ENCODE data around the gene ROR2. TPM values are rescaled to one million over a fixed set of nuclear protein-coding genes. Genes with fewer than 3 reads are reported as not detected.
A peak's percentile ranks its signal among the peaks of the same experiment; 100 is the strongest.

ROR2 gene
- total RNA-seq, 1 donor, result 13.8 TPM

- H3K27me3 ChIP-seq (ENCODE audit: insufficient read depth, low read length), result peaks cover 12% of the 10 kb centered on the region
- H3K79me2 ChIP-seq (ENCODE audit: insufficient read depth, low read length), result no peaks in the 10 kb centered on the region
- DNase-seq (ENCODE audit: insufficient read length, low spot score, missing footprints), result no peak
- H3K4me1 ChIP-seq (ENCODE audit: insufficient read depth, low read length), result no peaks in the 10 kb centered on the region
- H3K4me3 ChIP-seq (ENCODE audit: insufficient read depth, low read length), result no peak overlapping the region
- H3K27ac ChIP-seq (ENCODE audit: low read depth, low read length), result no peak overlapping the region
- H3K4me2 ChIP-seq (ENCODE audit: insufficient read depth, low read length), result no peak overlapping the region
- TF ChIP-seq CTCF (IDR thresholded peaks at IDR 0.05; ENCODE audit: extremely low read depth, low read depth, low read length), result peak; percentile 55
- H2AFZ ChIP-seq (ENCODE audit: low read length), result no peak overlapping the region
- H4K20me1 ChIP-seq (ENCODE audit: insufficient read depth, low read length), result no peaks in the 10 kb centered on the region
- no peaks in the 10 kb centered on the region for H3K36me3 ChIP-seq (ENCODE audit: insufficient read depth, low read length)
- H3K9me3 ChIP-seq (ENCODE audit: low read depth, low read length), result no peaks in the 10 kb centered on the region
These were observed 290.2 kb downstream of the ROR2 start for GRCh38 chr9:91659529-91660495.

GRCh38 chr9:91658513-91659105 is 291.4 kb downstream of the ROR2 start:
- DNase-seq (ENCODE audit: insufficient read length, low spot score, missing footprints), result no peak
- no peak overlapping the region for H3K4me3 ChIP-seq (ENCODE audit: insufficient read depth, low read length)
- H3K27ac ChIP-seq (ENCODE audit: low read depth, low read length), result no peak overlapping the region
- no peaks in the 10 kb centered on the region for H4K20me1 ChIP-seq (ENCODE audit: insufficient read depth, low read length)
- H3K27me3 ChIP-seq (ENCODE audit: insufficient read depth, low read length), result peaks cover 8% of the 10 kb centered on the region
- H3K4me1 ChIP-seq (ENCODE audit: insufficient read depth, low read length), result no peaks in the 10 kb centered on the region
- no peaks in the 10 kb centered on the region for H3K36me3 ChIP-seq (ENCODE audit: insufficient read depth, low read length)
- no peak overlapping the region for H3K4me2 ChIP-seq (ENCODE audit: insufficient read depth, low read length)
- no peak for TF ChIP-seq CTCF (IDR thresholded peaks at IDR 0.05; ENCODE audit: extremely low read depth, low read depth, low read length)
- H2AFZ ChIP-seq (ENCODE audit: low read length), result no peak overlapping the region
- H3K9me3 ChIP-seq (ENCODE audit: low read depth, low read length), result no peaks in the 10 kb centered on the region
- no peaks in the 10 kb centered on the region for H3K79me2 ChIP-seq (ENCODE audit: insufficient read depth, low read length)

GRCh38 chr9:91657501-91657900 is 292.5 kb downstream of the ROR2 start:
- Histone ChIP-seq H3K9me3 (ENCODE audit: low read depth, low read length) (no peaks in the 10 kb centered on the region), H3K4me2 (ENCODE audit: insufficient read depth, low read length) (no peak overlapping the region)
- TF ChIP-seq CTCF (IDR thresholded peaks at IDR 0.05; ENCODE audit: extremely low read depth, low read depth, low read length), result no peak

GRCh38 chr9:91655658-91656057 is 294.4 kb downstream of the ROR2 start:
- Histone ChIP-seq H3K36me3 (ENCODE audit: insufficient read depth, low read length) (no peaks in the 10 kb centered on the region), H3K9me3 (ENCODE audit: low read depth, low read length) (no peaks in the 10 kb centered on the region), H3K79me2 (ENCODE audit: insufficient read depth, low read length) (no peaks in the 10 kb centered on the region), H3K4me1 (ENCODE audit: insufficient read depth, low read length) (no peaks in the 10 kb centered on the region), H2AFZ (ENCODE audit: low read length) (no peak overlapping the region), H3K4me3 (ENCODE audit: insufficient read depth, low read length) (no peak overlapping the region), H3K27me3 (ENCODE audit: insufficient read depth, low read length) (peaks cover 8% of the 10 kb centered on the region), H4K20me1 (ENCODE audit: insufficient read depth, low read length) (no peaks in the 10 kb centered on the region), H3K27ac (ENCODE audit: low read depth, low read length) (no peak overlapping the region), H3K4me2 (ENCODE audit: insufficient read depth, low read length) (no peak overlapping the region)
- no peak for DNase-seq (ENCODE audit: insufficient read length, low spot score, missing footprints)
- no peak for TF ChIP-seq CTCF (IDR thresholded peaks at IDR 0.05; ENCODE audit: extremely low read depth, low read depth, low read length)

More at GRCh38 chr9:91657501-91657900, 292.5 kb downstream of the ROR2 start:
- H3K27ac ChIP-seq (ENCODE audit: low read depth, low read length), result no peak overlapping the region
- no peak for DNase-seq (ENCODE audit: insufficient read length, low spot score, missing footprints)
- no peaks in the 10 kb centered on the region for H4K20me1 ChIP-seq (ENCODE audit: insufficient read depth, low read length)
- H3K4me3 ChIP-seq (ENCODE audit: insufficient read depth, low read length), result no peak overlapping the region
- H2AFZ ChIP-seq (ENCODE audit: low read length), result no peak overlapping the region
- H3K79me2 ChIP-seq (ENCODE audit: insufficient read depth, low read length), result no peaks in the 10 kb centered on the region
- H3K36me3 ChIP-seq (ENCODE audit: insufficient read depth, low read length), result no peaks in the 10 kb centered on the region
- no peaks in the 10 kb centered on the region for H3K4me1 ChIP-seq (ENCODE audit: insufficient read depth, low read length)
- peaks cover 2% of the 10 kb centered on the region for H3K27me3 ChIP-seq (ENCODE audit: insufficient read depth, low read length)

All from osteoblast (primary cell).